PC-3 (cell line): ENCODE data around the gene LRP1B.

Experiments
- EZH2 ChIP-seq: fragments of 300-600 bp; sonication (generic); IDR thresholded peaks from one replicate; pipeline ENCODE4 v1.6.1; 2017; ENCODE audit warnings: antibody characterized with exemption, mild to moderate bottlenecking, low read length; ENCODE audit not compliant: unreplicated experiment
- EZH2phosphoT487 ChIP-seq: fragments of 300-600 bp; sonication (generic); IDR thresholded peaks from 2 replicates; pipeline ENCODE4 v1.6.1; 2018; ENCODE audit warnings: mild to moderate bottlenecking, antibody characterized with exemption, low read length, borderline replicate concordance
- TF ChIP-seq, protein P1 (sequence below): fragments of 300-600 bp; sonication (generic); conservative IDR thresholded peaks from 2 replicates; pipeline ENCODE4 v1.5.1; 2017; ENCODE audit warnings: antibody characterized with exemption, low read depth, mild to moderate bottlenecking, low read length

DNA sequence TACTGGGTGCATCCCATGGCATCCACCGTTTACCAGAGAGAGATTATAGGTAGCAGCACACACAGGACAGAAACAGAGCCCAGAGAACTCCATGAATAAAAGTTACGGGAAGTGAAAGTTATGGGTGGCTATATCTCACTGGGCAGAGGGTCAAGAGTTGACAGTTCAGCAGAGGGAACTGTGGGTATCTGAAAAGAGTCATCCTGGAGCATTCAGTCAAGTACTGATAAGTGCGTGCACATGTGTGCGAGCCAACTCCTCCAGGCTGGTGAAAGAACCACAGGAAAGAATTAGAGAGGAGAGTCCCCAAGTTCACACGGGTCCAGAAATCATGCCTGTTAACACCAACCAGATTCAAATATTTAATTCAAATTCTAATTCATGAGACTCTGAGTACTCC is 1588.2 kb downstream of the LRP1B start:
- TF ChIP-seq, protein P1, sequence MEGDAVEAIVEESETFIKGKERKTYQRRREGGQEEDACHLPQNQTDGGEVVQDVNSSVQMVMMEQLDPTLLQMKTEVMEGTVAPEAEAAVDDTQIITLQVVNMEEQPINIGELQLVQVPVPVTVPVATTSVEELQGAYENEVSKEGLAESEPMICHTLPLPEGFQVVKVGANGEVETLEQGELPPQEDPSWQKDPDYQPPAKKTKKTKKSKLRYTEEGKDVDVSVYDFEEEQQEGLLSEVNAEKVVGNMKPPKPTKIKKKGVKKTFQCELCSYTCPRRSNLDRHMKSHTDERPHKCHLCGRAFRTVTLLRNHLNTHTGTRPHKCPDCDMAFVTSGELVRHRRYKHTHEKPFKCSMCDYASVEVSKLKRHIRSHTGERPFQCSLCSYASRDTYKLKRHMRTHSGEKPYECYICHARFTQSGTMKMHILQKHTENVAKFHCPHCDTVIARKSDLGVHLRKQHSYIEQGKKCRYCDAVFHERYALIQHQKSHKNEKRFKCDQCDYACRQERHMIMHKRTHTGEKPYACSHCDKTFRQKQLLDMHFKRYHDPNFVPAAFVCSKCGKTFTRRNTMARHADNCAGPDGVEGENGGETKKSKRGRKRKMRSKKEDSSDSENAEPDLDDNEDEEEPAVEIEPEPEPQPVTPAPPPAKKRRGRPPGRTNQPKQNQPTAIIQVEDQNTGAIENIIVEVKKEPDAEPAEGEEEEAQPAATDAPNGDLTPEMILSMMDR = no peak
- TF ChIP-seq EZH2 (no peak), EZH2phosphoT487 (no peak)
